GM06990 (cell line): ENCODE measurements around the gene HRH1.

Source experiments
- DNase-seq: peaks from one replicate; pipeline ENCODE4 v3.0.0-alpha.2; 2011; ENCODE audit not compliant: insufficient read length; ENCODE audit errors: extremely low read depth
- H3K27me3 ChIP-seq: replicated peaks from 2 replicates; pipeline ENCODE4 v1.6.0; 2011; ENCODE audit warnings: low read length; ENCODE audit not compliant: control insufficient read depth, insufficient read depth
- H3K36me3 ChIP-seq: 2 replicates; pipeline ENCODE4 v1.5.1; 2011; ENCODE audit warnings: low read length; ENCODE audit not compliant: control insufficient read depth, insufficient read depth
- H3K4me3 ChIP-seq: replicated peaks from 2 replicates; pipeline ENCODE4 v1.5.1; 2011; ENCODE audit warnings: low read depth, mild to moderate bottlenecking, control low read depth, low read length
- CTCF ChIP-seq: IDR thresholded peaks from 2 replicates; pipeline ENCODE4 v1.5.1; 2011; ENCODE audit warnings: low read length, control low read depth, mild to moderate bottlenecking, inconsistent platforms; ENCODE audit not compliant: insufficient read depth, poor library complexity, severe bottlenecking

The HRH1 gene

GRCh38 chr3:11145888-11146287 is 8.4 kb upstream of the HRH1 start:
- no peak for TF ChIP-seq CTCF
- no peaks in the 10 kb centered on the region for H3K36me3 ChIP-seq
- no peaks in the 10 kb centered on the region for H3K27me3 ChIP-seq
- H3K4me3 ChIP-seq = no peak overlapping the region
- DNase-seq = no peak

GRCh38 chr3:11146773-11147660 is 7.3 kb upstream of the HRH1 start:
- H3K27me3 ChIP-seq = no peaks in the 10 kb centered on the region
- no peak for DNase-seq
- no peak overlapping the region for H3K4me3 ChIP-seq
- TF ChIP-seq CTCF = no peak
- H3K36me3 ChIP-seq = no peaks in the 10 kb centered on the region

- no peak for TF ChIP-seq CTCF
- DNase-seq = no peak
- Histone ChIP-seq H3K36me3 (no peaks in the 10 kb centered on the region), H3K4me3 (no peak overlapping the region), H3K27me3 (peaks cover 3% of the 10 kb centered on the region; the same call in 1 of the 2 replicates)
Observed at GRCh38 chr3:11150256-11150655, 4.0 kb upstream of the HRH1 start.

GRCh38 chr3:11152301-11152700 is 2.0 kb upstream of the HRH1 start:
- no peak for DNase-seq
- no peak overlapping the region for H3K4me3 ChIP-seq
- no peaks in the 10 kb centered on the region for H3K36me3 ChIP-seq
- H3K27me3 ChIP-seq = peaks cover 3% of the 10 kb centered on the region; the same call in 1 of the 2 replicates
- no peak for TF ChIP-seq CTCF

- no peaks in the 10 kb centered on the region for H3K36me3 ChIP-seq
- DNase-seq = no peak
- H3K4me3 ChIP-seq = no peak overlapping the region
- peaks cover 3% of the 10 kb centered on the region for H3K27me3 ChIP-seq
- TF ChIP-seq CTCF = no peak
Observed at GRCh38 chr3:11154953-11155325, 646 bp downstream of the HRH1 start.
